ENCODE results near the gene RNASEH1.

The RNASEH1 gene

GRCh38 chr2:3558205-3559014 is at the start of gene RNASEH1:
RNASEH1 (minus strand) TSS chr2:3558333; CDS start chr2:3558260, 73 bp downstream.
- peak within 1 kb of the TSS; percentile 90 for H3K4me3 ChIP-seq (ENCODE audit: low read depth, low read length)
- DNase-seq (ENCODE audit: low read depth): peak; percentile 95
- no peak for TF ChIP-seq CTCF (IDR thresholded peaks at IDR 0.05; ENCODE audit: low read depth, low read length, missing control alignments)

GRCh38 chr2:3606370-3607201 is 48.5 kb upstream of the RNASEH1 start:
- H3K4me3 ChIP-seq (ENCODE audit: low read depth, low read length): no peak overlapping the region
- TF ChIP-seq CTCF (IDR thresholded peaks at IDR 0.05; ENCODE audit: low read depth, low read length, missing control alignments): no peak
- DNase-seq (ENCODE audit: low read depth): no peak

GRCh38 chr2:3606028-3606369 is 47.9 kb upstream of the RNASEH1 start:
- no peak overlapping the region for H3K4me3 ChIP-seq (ENCODE audit: low read depth, low read length)
- TF ChIP-seq CTCF (IDR thresholded peaks at IDR 0.05; ENCODE audit: low read depth, low read length, missing control alignments): no peak
- DNase-seq (ENCODE audit: low read depth): no peak

GRCh38 chr2:3604991-3605961 is 47.1 kb upstream of the RNASEH1 start:
- no peak for DNase-seq (ENCODE audit: low read depth)
- no peak overlapping the region for H3K4me3 ChIP-seq (ENCODE audit: low read depth, low read length)
- TF ChIP-seq CTCF (IDR thresholded peaks at IDR 0.05; ENCODE audit: low read depth, low read length, missing control alignments): no peak

- DNase-seq (ENCODE audit: low read depth): no peak
These were observed 46.2 kb upstream of the RNASEH1 start for GRCh38 chr2:3604207-3604877.

More at GRCh38 chr2:3604207-3604877, 46.2 kb upstream of the RNASEH1 start:
- TF ChIP-seq CTCF (IDR thresholded peaks at IDR 0.05; ENCODE audit: low read depth, low read length, missing control alignments): no peak
- H3K4me3 ChIP-seq (ENCODE audit: low read depth, low read length): no peak overlapping the region

All from GM12864 (cell line).